Neutrophil (primary cell): ENCODE measurements around the gene TTC3.

Source experiments
- H3K27ac ChIP-seq: fragments of 200-600 bp; sonication (generic); 2 replicates; pipeline ENCODE4 v1.5.1; 2016; ENCODE audit warnings: mild to moderate bottlenecking, moderate library complexity
- H3K27me3 ChIP-seq: fragments of 200-600 bp; sonication (generic); 2 replicates; pipeline ENCODE4 v1.6.0; 2016; ENCODE audit warnings: mild to moderate bottlenecking
- H3K36me3 ChIP-seq: fragments of 200-600 bp; sonication (generic); 2 replicates; pipeline ENCODE4 v1.5.1; 2017
- H3K4me1 ChIP-seq, 2 experiments: fragments of 200-600 bp in 1 of 2; sonication (generic) in 1 of 2; 1 replicate in 1 of 2; 2 replicates in 1 of 2; pipeline versions ENCODE4 v1.5.1 to v1.6.1; 2013 to 2016; ENCODE audit warnings: low read depth in 1 of 2, low read length in 1 of 2, mild to moderate bottlenecking in 1 of 2, moderate library complexity in 1 of 2; ENCODE audit not compliant: control insufficient read depth in 1 of 2, insufficient read depth in 1 of 2
- H3K4me3 ChIP-seq, 2 experiments: fragments of 200-600 bp in 1 of 2; sonication (generic) in 1 of 2; 1 replicate in 1 of 2; 2 replicates in 1 of 2; pipeline ENCODE4 v1.5.1; 2013 to 2016; ENCODE audit warnings: low read depth in 1 of 2, low read length in 1 of 2, mild to moderate bottlenecking in 1 of 2, moderate library complexity in 1 of 2
- H3K9me3 ChIP-seq: fragments of 200-600 bp; sonication (generic); 2 replicates; pipeline ENCODE4 v1.5.1; 2016
- TF ChIP-seq, protein P1 (sequence below): fragments of 200-600 bp; sonication (generic); IDR thresholded peaks from 2 replicates; pipeline ENCODE4 v1.5.1; 2016; ENCODE audit warnings: antibody characterized with exemption

The TTC3 gene

DNA sequence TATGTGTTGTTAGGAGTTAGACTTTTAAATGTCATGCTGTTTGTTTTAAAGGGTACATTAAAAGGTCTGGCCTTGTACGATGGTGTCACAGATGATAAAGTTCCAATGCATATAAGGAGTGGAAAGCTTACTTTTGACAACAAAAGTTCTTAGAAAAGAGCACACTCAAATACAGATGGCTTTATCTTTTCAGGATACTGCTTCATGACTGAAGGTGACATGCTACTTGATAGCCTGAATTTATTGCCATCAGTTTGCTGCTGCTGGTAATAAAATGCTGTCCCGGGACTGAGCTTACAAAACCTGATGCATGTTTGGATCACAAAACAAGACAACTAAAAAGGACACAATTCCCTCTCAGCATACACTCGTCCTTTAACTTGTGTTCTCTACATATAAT is 84.9 kb downstream of the TTC3 start:
- Histone ChIP-seq H3K27me3 (no peaks in the 10 kb centered on the region), H3K27ac (no peak overlapping the region), H3K9me3 (no peaks in the 10 kb centered on the region), H3K4me3 (no peak overlapping the region), H3K4me1 (no peaks in the 10 kb centered on the region), H3K36me3 (peaks cover 7% of the 10 kb centered on the region)
- TF ChIP-seq, protein P1, sequence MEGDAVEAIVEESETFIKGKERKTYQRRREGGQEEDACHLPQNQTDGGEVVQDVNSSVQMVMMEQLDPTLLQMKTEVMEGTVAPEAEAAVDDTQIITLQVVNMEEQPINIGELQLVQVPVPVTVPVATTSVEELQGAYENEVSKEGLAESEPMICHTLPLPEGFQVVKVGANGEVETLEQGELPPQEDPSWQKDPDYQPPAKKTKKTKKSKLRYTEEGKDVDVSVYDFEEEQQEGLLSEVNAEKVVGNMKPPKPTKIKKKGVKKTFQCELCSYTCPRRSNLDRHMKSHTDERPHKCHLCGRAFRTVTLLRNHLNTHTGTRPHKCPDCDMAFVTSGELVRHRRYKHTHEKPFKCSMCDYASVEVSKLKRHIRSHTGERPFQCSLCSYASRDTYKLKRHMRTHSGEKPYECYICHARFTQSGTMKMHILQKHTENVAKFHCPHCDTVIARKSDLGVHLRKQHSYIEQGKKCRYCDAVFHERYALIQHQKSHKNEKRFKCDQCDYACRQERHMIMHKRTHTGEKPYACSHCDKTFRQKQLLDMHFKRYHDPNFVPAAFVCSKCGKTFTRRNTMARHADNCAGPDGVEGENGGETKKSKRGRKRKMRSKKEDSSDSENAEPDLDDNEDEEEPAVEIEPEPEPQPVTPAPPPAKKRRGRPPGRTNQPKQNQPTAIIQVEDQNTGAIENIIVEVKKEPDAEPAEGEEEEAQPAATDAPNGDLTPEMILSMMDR = no peak

GRCh38 chr21:37159053-37159776 is 86.2 kb downstream of the TTC3 start:
- no peaks in the 10 kb centered on the region for H3K4me1 ChIP-seq
- no peaks in the 10 kb centered on the region for H3K9me3 ChIP-seq
- no peak overlapping the region for H3K27ac ChIP-seq
- H3K27me3 ChIP-seq = no peaks in the 10 kb centered on the region
- H3K4me3 ChIP-seq = no peak overlapping the region
- TF ChIP-seq, protein P1 = no peak
- peaks cover 3% of the 10 kb centered on the region for H3K36me3 ChIP-seq

GRCh38 chr21:37159949-37160348 is 86.9 kb downstream of the TTC3 start:
- Histone ChIP-seq H3K4me3 (no peak overlapping the region), H3K4me1 (no peaks in the 10 kb centered on the region), H3K27me3 (no peaks in the 10 kb centered on the region), H3K27ac (no peak overlapping the region), H3K9me3 (no peaks in the 10 kb centered on the region), H3K36me3 (no peaks in the 10 kb centered on the region)
- TF ChIP-seq, protein P1 = no peak

- no peak overlapping the region for H3K4me3 ChIP-seq
- TF ChIP-seq, protein P1 = no peak
- H3K9me3 ChIP-seq = no peaks in the 10 kb centered on the region
- H3K4me1 ChIP-seq = peaks cover 5 to 6% of the 10 kb centered on the region in 2 experiments
- H3K27ac ChIP-seq = no peak overlapping the region
- H3K36me3 ChIP-seq = peaks cover 4% of the 10 kb centered on the region
- H3K27me3 ChIP-seq = no peaks in the 10 kb centered on the region
These were observed 91.7 kb downstream of the TTC3 start for GRCh38 chr21:37164742-37165141.

DNA sequence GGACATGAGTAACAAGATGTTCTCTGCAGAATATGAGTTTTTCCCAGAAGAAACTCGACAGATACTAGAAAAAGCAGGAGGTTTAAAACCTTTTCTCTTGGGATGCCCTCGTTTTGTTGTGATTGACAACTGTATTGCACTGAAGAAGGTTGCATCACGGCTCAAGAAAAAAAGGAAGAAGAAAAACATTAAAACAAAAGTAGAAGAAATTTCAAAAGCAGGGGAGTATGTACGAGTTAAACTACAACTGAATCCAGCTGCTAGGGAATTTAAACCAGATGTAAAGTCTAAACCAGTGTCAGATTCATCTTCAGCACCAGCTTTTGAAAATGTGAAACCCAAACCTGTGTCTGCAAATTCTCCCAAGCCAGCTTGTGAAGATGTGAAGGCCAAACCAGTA is 92.5 kb downstream of the TTC3 start:
- TF ChIP-seq, protein P1 = no peak
- Histone ChIP-seq H3K4me1 (peaks cover 5 to 6% of the 10 kb centered on the region in 2 experiments), H3K9me3 (no peaks in the 10 kb centered on the region), H3K27me3 (no peaks in the 10 kb centered on the region), H3K36me3 (peaks cover 4% of the 10 kb centered on the region), H3K4me3 (no peak overlapping the region), H3K27ac (peak overlapping the region; percentile 46)
